ENCODE data around the gene CCDC50. TPM values are rescaled to one million over a fixed set of nuclear protein-coding genes. Genes with fewer than 3 reads are reported as not detected.

The CCDC50 gene
- total and polyA plus RNA-seq, 10 of the 15 experiments (the other 5 are each of a cell fraction or from before 2014, with no cell fraction given) = 46.7 to 150 (median 125) TPM

GRCh38 chr3:191352014-191352413 lies 22.8 kb downstream of the CCDC50 start:
- H3K4me3 ChIP-seq = no peak overlapping the region
- ChIA-PET SMC1A (ENCODE audit: uncharacterized antibody, unreplicated experiment) (interaction anchor here (1.6 to 1.7 kb wide), 2 partner anchors 12 to 16 kb away, joined by 9 to 24 read pairs; no protein-coding TSS in a partner anchor), POLR2A (interaction anchor here (5.2 kb wide), 1 partner anchor 13 kb away, joined by 49 read pairs; no protein-coding TSS in a partner anchor), RAD21 (ENCODE audit: unreplicated experiment) (interaction anchor here (1.0 kb wide), 1 partner anchor 61 kb away, joined by 3 read pairs; no protein-coding TSS in a partner anchor), CTCF (interaction anchor here (1.4 kb wide), 1 partner anchor 15 kb away, joined by 3 read pairs; no protein-coding TSS in a partner anchor)
- no peak overlapping the region for H3K27ac ChIP-seq (ENCODE audit: control insufficient read depth, insufficient read depth)
- no peak for ATAC-seq
- 50% methylated on average over 1 of the region's 1 CpG for WGBS (ENCODE audit: insufficient coverage, insufficient replicate concordance, low lambda C conversion rate, missing lambda C conversion rate)
- H3K9me3 ChIP-seq (replicated peaks; ENCODE audit: control insufficient read depth, insufficient read depth, low read length) = no peaks in the 10 kb centered on the region
- no peak for DNase-seq (ENCODE audit: low read depth, low spot score)
- H3K4me1 ChIP-seq (ENCODE audit: control insufficient read depth, insufficient read depth, low read length) = peaks cover 18% of the 10 kb centered on the region
- no peaks in the 10 kb centered on the region for H4K20me1 ChIP-seq (ENCODE audit: control insufficient read depth, insufficient read depth)
- H2AFZ ChIP-seq (ENCODE audit: control insufficient read depth, low read depth, low read length) = no peak overlapping the region
- no peaks in the 10 kb centered on the region for H3K27me3 ChIP-seq (replicated peaks in 1 of 2; ENCODE audit: control insufficient read depth in 2 of 2, insufficient read depth in 2 of 2, low read length in 1 of 2)
- H3K9ac ChIP-seq (ENCODE audit: control insufficient read depth, insufficient read depth, low read length) = no peak overlapping the region
- in situ Hi-C loops (cut with MboI) = no loop called here
- no peak overlapping the region for H3K4me2 ChIP-seq (ENCODE audit: control insufficient read depth, insufficient read depth)
- H3K36me3 ChIP-seq (ENCODE audit: control insufficient read depth in 2 of 2, insufficient read depth in 2 of 2, low read length in 1 of 2) = no peaks in the 10 kb centered on the region
- TF ChIP-seq ZNF274 (IDR thresholded peaks at IDR 0.05; ENCODE audit: insufficient read depth, insufficient read length) = no peak
- TF ChIP-seq MTA2 (IDR thresholded peaks at IDR 0.05; ENCODE audit: low read depth) = 0 out of 2 replicates have a peak, but pooled peaks have one; percentile 27
- FAIRE-seq = no peak
- BruUV-seq (replicated peaks) = no TSS peak
- intact Hi-C loops (cut with micrococcal nuclease; ENCODE audit: unreplicated experiment) = no loop called here
- peaks cover 42% of the 10 kb centered on the region for H3K79me2 ChIP-seq (ENCODE audit: control insufficient read depth, insufficient read depth, low read length)

DNA sequence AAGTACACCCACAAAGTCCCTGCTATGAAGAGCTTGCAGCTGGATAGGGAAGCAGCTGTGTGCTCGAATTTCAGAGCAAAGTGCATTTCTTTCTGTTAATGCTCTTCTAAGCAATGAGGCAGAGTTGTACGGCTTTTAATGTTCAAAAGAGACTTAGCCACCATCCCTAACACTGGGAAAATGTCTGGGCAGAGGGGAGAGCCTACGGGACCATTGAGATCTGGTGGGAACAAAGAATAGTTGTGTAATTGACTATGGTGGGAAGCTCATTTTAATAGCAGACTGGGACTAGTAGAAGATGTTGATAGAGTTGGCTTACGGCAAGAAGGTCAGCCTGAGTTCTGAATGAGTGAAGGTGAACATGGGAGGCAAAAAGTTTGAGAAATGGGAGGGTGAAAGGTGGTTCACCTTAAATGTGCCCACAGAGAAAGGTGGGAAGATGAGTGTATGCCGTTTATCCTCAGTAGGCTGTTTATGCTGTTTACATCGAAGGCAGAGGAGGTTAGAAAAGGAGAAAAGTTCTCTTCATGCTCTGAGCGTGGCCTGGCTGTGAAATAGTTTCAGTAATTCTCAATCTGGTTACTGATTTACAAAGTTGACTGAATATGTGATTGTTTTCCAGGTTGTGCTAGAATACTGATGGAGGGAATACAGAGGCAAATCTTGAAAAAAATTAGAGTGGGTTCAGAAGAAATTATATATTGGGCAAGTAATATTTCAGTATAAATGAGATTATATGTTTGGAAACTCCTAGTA lies 24.0 kb downstream of the CCDC50 start:
- Histone ChIP-seq H3K4me3 (no peak overlapping the region), H3K9ac (ENCODE audit: control insufficient read depth, insufficient read depth, low read length) (no peak overlapping the region), H4K20me1 (ENCODE audit: control insufficient read depth, insufficient read depth) (no peaks in the 10 kb centered on the region), H3K36me3 (ENCODE audit: control insufficient read depth in 2 of 2, insufficient read depth in 2 of 2, low read length in 1 of 2) (peaks cover 0 to 3% of the 10 kb centered on the region in 2 experiments; a peak in 2 of 4 replicates), H3K79me2 (ENCODE audit: control insufficient read depth, insufficient read depth, low read length) (peaks cover 39% of the 10 kb centered on the region), H3K27ac (ENCODE audit: control insufficient read depth, insufficient read depth) (no peak overlapping the region; the same call in 1 of the 2 replicates), H3K27me3 (replicated peaks in 1 of 2; ENCODE audit: control insufficient read depth in 2 of 2, insufficient read depth in 2 of 2, low read length in 1 of 2) (no peaks in the 10 kb centered on the region), H3K4me1 (ENCODE audit: control insufficient read depth, insufficient read depth, low read length) (peaks cover 18% of the 10 kb centered on the region), H3K9me3 (replicated peaks; ENCODE audit: control insufficient read depth, insufficient read depth, low read length) (no peaks in the 10 kb centered on the region), H2AFZ (ENCODE audit: control insufficient read depth, low read depth, low read length) (0 out of 2 replicates have a peak overlapping the region, but pooled peaks have one; percentile 8), H3K4me2 (ENCODE audit: control insufficient read depth, insufficient read depth) (peak overlapping the region; percentile 53)
- ChIA-PET POLR2A (interaction anchor here (0.9 to 2.0 kb wide), 6 partner anchors 11 to 83 kb away, joined by 3 to 22 read pairs (median 4); no protein-coding TSS in a partner anchor), SMC1A (ENCODE audit: uncharacterized antibody, unreplicated experiment) (interaction anchor here (0.7 to 11.9 kb wide), 16 partner anchors 9 to 223 kb away, joined by 3 to 208 read pairs (median 6); no protein-coding TSS in a partner anchor), CTCF (interaction anchor here (0.7 to 1.6 kb wide), 9 partner anchors 9 to 214 kb away, joined by 3 to 7 read pairs (median 3); no protein-coding TSS in a partner anchor), RAD21 (ENCODE audit: unreplicated experiment) (interaction anchor here (0.8 to 4.5 kb wide), 9 partner anchors 13 to 110 kb away, joined by 3 to 62 read pairs (median 6); partner anchors contain the start of genes CCDC50 and UTS2B)
- FAIRE-seq = no peak
- intact Hi-C loops (cut with micrococcal nuclease; ENCODE audit: unreplicated experiment) (no loop called here), in situ Hi-C loops (cut with MboI) (no loop called here)
- no TSS peak for BruUV-seq (replicated peaks)
- DNase-seq (ENCODE audit: low read depth, low spot score) = no peak
- ATAC-seq = peak; percentile 36
- WGBS (ENCODE audit: insufficient coverage, insufficient replicate concordance, low lambda C conversion rate, missing lambda C conversion rate) = 22% methylated on average over 7 of the region's 7 CpGs
- TF ChIP-seq SP1 (IDR thresholded peaks at IDR 0.05; ENCODE audit: low read depth, low read length) (no peak), PML (IDR thresholded peaks at IDR 0.05; ENCODE audit: low read length) (no peak), YBX1 (IDR thresholded peaks at IDR 0.05) (no peak), ZNF24 (IDR thresholded peaks at IDR 0.05) (peak; percentile 83), RUNX3 (IDR thresholded peaks at IDR 0.05; ENCODE audit: low read length) (no peak), ZNF687 (IDR thresholded peaks at IDR 0.05) (0 out of 2 replicates have a peak, but pooled peaks have one; percentile 17), GATAD2B (conservative IDR thresholded peaks at IDR 0.05; ENCODE audit: low read depth) (0 out of 2 replicates have a peak, but pooled peaks have one; percentile 28), EZH2 (IDR thresholded peaks at IDR 0.05; ENCODE audit: borderline replicate concordance, control insufficient read depth, low read depth, low read length) (no peak), BMI1 (IDR thresholded peaks at IDR 0.05; ENCODE audit: borderline replicate concordance) (0 out of 2 replicates have a peak, but pooled peaks have one; percentile 26), ZNF207 (IDR thresholded peaks at IDR 0.05; ENCODE audit: borderline replicate concordance) (no peak), NBN (IDR thresholded peaks at IDR 0.05) (0 out of 2 replicates have a peak, but pooled peaks have one; percentile 58)

Measured in GM12878 (cell line).